ENCODE data around the gene RASL10B.

Gene RASL10B

DNA sequence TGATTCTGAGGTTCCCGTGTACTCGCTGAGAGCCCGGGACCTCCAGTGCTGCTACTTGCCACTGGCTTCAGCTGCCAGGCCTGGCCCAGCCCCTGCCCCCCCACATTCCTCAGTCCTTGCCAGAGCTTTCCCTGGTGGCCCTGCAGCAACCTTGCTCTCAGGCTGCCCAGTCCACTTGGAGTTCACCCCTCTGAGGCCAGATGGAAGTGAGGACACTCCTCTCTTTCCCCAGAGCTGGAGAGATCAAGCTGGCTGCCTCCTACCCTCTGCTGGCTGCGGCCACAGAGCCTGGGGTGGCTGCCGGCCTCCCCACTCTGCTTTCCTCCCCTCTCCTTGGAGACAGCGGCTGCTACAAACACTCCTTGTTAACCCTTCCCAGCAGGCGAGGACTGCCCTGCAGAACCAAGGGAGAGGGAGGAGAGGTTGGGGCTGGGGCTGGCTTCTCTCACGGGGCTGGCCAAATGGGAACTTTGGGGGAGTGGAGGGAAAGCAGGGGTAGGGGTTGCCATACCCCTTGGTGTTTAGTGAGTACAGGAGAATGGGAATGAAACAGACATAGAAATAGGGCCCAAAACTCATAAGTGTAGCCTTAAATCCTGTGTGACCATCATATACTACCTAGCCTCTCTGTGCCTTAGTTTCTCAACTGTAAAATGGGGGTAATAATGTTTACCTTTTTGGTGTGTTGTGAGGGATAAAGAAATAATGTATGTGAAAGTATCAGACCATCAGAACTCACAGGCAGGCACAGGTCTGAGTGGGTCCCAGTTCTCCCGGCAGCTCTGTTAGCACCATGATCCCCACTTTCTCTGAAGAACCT lies 21.7 kb downstream of the RASL10B start, which contains the start of gene GAS2L2:
Gene GAS2L2 (minus strand): TSS at position 295 of the 820 bp plus-strand sequence. CDS start 389 bp downstream, outside the sequence.
- Histone ChIP-seq H3K4me1 (ENCODE audit: low read depth, poor library complexity, severe bottlenecking) (no peaks in the 10 kb centered on the region), H3K79me2 (ENCODE audit: insufficient read depth, low read depth) (no peaks in the 10 kb centered on the region), H3K27me3 (ENCODE audit: insufficient read depth, low read depth) (no peaks in the 10 kb centered on the region; the same call in 1 of the 2 replicates), H3K4me2 (no peak within 1 kb of the TSS), H3K4me3 (IDR thresholded peaks at IDR 0.05; ENCODE audit: insufficient read depth, low read depth, low read length) (no peak within 1 kb of the TSS), H3K9ac (no peak within 1 kb of the TSS), H3K27ac (no peak within 1 kb of the TSS), H3K36me3 (ENCODE audit: insufficient read depth) (no peaks in the 10 kb centered on the region), H2AFZ (ENCODE audit: low read depth) (no peak within 1 kb of the TSS), H4K20me1 (ENCODE audit: insufficient read depth) (no peaks in the 10 kb centered on the region)
- TF ChIP-seq, protein P1, sequence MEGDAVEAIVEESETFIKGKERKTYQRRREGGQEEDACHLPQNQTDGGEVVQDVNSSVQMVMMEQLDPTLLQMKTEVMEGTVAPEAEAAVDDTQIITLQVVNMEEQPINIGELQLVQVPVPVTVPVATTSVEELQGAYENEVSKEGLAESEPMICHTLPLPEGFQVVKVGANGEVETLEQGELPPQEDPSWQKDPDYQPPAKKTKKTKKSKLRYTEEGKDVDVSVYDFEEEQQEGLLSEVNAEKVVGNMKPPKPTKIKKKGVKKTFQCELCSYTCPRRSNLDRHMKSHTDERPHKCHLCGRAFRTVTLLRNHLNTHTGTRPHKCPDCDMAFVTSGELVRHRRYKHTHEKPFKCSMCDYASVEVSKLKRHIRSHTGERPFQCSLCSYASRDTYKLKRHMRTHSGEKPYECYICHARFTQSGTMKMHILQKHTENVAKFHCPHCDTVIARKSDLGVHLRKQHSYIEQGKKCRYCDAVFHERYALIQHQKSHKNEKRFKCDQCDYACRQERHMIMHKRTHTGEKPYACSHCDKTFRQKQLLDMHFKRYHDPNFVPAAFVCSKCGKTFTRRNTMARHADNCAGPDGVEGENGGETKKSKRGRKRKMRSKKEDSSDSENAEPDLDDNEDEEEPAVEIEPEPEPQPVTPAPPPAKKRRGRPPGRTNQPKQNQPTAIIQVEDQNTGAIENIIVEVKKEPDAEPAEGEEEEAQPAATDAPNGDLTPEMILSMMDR (conservative IDR thresholded peaks at IDR 0.05; ENCODE audit: low read depth, low read length) = no peak

DNA sequence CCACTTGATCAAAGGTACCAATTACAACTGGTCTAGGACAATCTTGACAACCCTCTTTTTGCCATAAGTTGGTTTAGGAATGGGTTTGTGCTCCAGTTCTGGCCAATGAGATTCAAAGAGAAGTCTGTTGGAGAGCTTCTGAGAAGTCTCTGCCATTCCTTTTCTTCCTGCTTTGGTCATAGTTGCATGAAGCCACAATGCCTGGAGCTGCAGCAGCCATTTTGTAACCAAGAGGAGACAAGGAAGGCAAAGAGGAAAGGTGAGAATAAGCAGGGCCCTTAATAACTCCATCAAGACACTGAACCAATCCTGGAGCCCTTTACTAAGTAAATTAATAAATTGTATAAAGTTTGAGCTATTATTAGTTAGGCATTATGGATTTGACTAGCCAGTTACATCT lies 25.8 kb downstream of the RASL10B start:
- no peak overlapping the region for H3K4me3 ChIP-seq (IDR thresholded peaks at IDR 0.05; ENCODE audit: insufficient read depth, low read depth, low read length)
- H3K9ac ChIP-seq = no peak overlapping the region
- TF ChIP-seq, protein P1 (conservative IDR thresholded peaks at IDR 0.05; ENCODE audit: low read depth, low read length) = no peak
- H3K27ac ChIP-seq = no peak overlapping the region
- H3K79me2 ChIP-seq (ENCODE audit: insufficient read depth, low read depth) = no peaks in the 10 kb centered on the region
- no peaks in the 10 kb centered on the region for H3K4me1 ChIP-seq (ENCODE audit: low read depth, poor library complexity, severe bottlenecking)
- H3K4me2 ChIP-seq = no peak overlapping the region
- no peaks in the 10 kb centered on the region for H3K27me3 ChIP-seq (ENCODE audit: insufficient read depth, low read depth)
- H3K36me3 ChIP-seq (ENCODE audit: insufficient read depth) = no peaks in the 10 kb centered on the region
- H2AFZ ChIP-seq (ENCODE audit: low read depth) = no peak overlapping the region
- no peaks in the 10 kb centered on the region for H4K20me1 ChIP-seq (ENCODE audit: insufficient read depth)

DNA sequence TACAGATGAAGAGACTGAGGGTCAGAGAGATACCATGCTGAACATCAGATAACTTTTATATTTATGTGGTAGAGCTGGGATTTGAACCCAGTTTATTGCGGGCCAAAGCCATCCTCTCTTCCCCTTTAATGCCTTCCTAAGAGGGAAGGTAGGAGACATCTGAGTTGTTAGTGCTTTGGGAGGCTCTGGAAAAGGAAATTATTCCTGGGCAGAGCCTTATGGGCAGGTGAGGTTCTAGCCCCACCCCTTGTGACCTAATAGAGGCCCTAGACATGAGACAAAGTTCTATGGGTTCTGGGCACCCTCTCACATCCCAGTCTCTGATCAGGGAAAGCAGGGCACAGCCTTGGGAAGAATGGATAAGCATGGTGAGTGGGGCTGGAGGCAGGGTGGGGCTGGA lies 29.1 kb downstream of the RASL10B start, which contains the start of gene C17orf50:
Gene C17orf50 (plus strand): TSS at position 301 of the 400 bp plus-strand sequence. CDS start 55 bp downstream, at position 356.
- H3K27me3 ChIP-seq (ENCODE audit: insufficient read depth, low read depth) = no peaks in the 10 kb centered on the region
- no peak within 1 kb of the TSS for H3K4me3 ChIP-seq (IDR thresholded peaks at IDR 0.05; ENCODE audit: insufficient read depth, low read depth, low read length)
- H3K4me1 ChIP-seq (ENCODE audit: low read depth, poor library complexity, severe bottlenecking) = peaks cover 5% of the 10 kb centered on the region
- H3K9ac ChIP-seq = no peak within 1 kb of the TSS
- no peaks in the 10 kb centered on the region for H3K36me3 ChIP-seq (ENCODE audit: insufficient read depth)
- H4K20me1 ChIP-seq (ENCODE audit: insufficient read depth) = no peaks in the 10 kb centered on the region
- TF ChIP-seq, protein P1 (conservative IDR thresholded peaks at IDR 0.05; ENCODE audit: low read depth, low read length) = no peak
- H2AFZ ChIP-seq (ENCODE audit: low read depth) = no peak within 1 kb of the TSS
- H3K4me2 ChIP-seq = no peak within 1 kb of the TSS
- H3K79me2 ChIP-seq (ENCODE audit: insufficient read depth, low read depth) = no peaks in the 10 kb centered on the region
- H3K27ac ChIP-seq = no peak within 1 kb of the TSS

DNA sequence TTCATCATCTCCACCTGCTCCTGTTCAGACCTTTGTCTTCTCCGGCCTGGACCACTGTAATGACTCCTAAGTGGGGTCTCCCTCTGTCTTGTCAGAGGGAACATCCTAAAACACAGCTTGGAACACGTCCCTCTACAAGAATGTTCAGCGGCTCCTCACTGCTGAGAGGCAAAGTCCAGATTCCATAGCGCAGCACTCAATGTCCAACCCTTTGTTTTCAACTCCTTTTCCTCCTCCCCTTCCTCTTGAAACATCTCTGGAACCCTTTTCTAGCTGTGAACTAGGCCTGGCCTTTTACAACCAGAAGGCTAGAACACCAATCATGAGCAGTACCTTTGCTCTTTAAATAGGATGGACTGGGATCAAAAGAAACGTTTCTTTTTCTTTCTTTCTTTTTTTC lies 30.2 kb downstream of the RASL10B start:
- Histone ChIP-seq H3K9ac (no peak overlapping the region), H3K79me2 (ENCODE audit: insufficient read depth, low read depth) (no peaks in the 10 kb centered on the region), H3K27ac (no peak overlapping the region), H3K4me3 (IDR thresholded peaks at IDR 0.05; ENCODE audit: insufficient read depth, low read depth, low read length) (no peak overlapping the region), H2AFZ (ENCODE audit: low read depth) (no peak overlapping the region), H3K4me1 (ENCODE audit: low read depth, poor library complexity, severe bottlenecking) (peaks cover 5% of the 10 kb centered on the region), H3K4me2 (no peak overlapping the region), H3K27me3 (ENCODE audit: insufficient read depth, low read depth) (no peaks in the 10 kb centered on the region), H4K20me1 (ENCODE audit: insufficient read depth) (no peaks in the 10 kb centered on the region), H3K36me3 (ENCODE audit: insufficient read depth) (no peaks in the 10 kb centered on the region)
- TF ChIP-seq, protein P1 (conservative IDR thresholded peaks at IDR 0.05; ENCODE audit: low read depth, low read length) = no peak
